H1 (cell line): ENCODE data around the gene PLP2. TPM values are rescaled to one million over a fixed set of nuclear protein-coding genes. Genes with fewer than 3 reads are reported as not detected.

ENCODE experiments used
- CBX8 ChIP-seq: fragments of 300-800, 300-1000 bp; sonication (generic); IDR thresholded peaks from 2 replicates; pipeline ENCODE4 v1.7.1; 2016; ENCODE audit warnings: low read depth, low read length, borderline replicate concordance
- CREB1 ChIP-seq: IDR thresholded peaks from 2 replicates; pipeline ENCODE4 v1.6.1; 2012; ENCODE audit warnings: inconsistent platforms
- EP300 ChIP-seq, 2 experiments: IDR thresholded peaks; 1 replicate in 1 of 2; 2 replicates in 1 of 2; pipeline ENCODE4 v1.6.1; 2011 to 2012; ENCODE audit warnings: low read depth in 2 of 2, low read length in 2 of 2, mild to moderate bottlenecking in 2 of 2, borderline replicate concordance in 1 of 2, inconsistent platforms in 1 of 2, moderate library complexity in 1 of 2
- FOSL1 ChIP-seq: IDR thresholded peaks from 2 replicates; pipeline ENCODE4 v1.6.1; 2011; ENCODE audit warnings: mild to moderate bottlenecking, low read depth, low read length, moderate library complexity; ENCODE audit not compliant: insufficient read depth
- JUND ChIP-seq: IDR thresholded peaks from 2 replicates; pipeline ENCODE4 v1.6.1; 2011; ENCODE audit warnings: mild to moderate bottlenecking, improper control_type of control experiment, low read length
- POLR2A ChIP-seq, 2 experiments: IDR thresholded peaks; 1 replicate in 1 of 2; 2 replicates in 1 of 2; pipeline ENCODE4 v1.6.1; 2011; ENCODE audit warnings: low read depth in 2 of 2, low read length in 2 of 2, mild to moderate bottlenecking in 2 of 2; ENCODE audit errors: control extremely low read depth in 1 of 2
- RBBP5 ChIP-seq: IDR thresholded peaks from 2 replicates; pipeline ENCODE4 v1.7.1; 2012; ENCODE audit warnings: low read depth, mild to moderate bottlenecking, inconsistent platforms, low read length, moderate library complexity, borderline replicate concordance
- SIX5 ChIP-seq: IDR thresholded peaks from 2 replicates; pipeline ENCODE4 v1.6.1; 2011; ENCODE audit warnings: mild to moderate bottlenecking, low read depth, low read length
- TAF7 ChIP-seq: optimal IDR thresholded peaks from 2 replicates; pipeline ENCODE3; 2011; ENCODE audit warnings: low read depth, mild to moderate bottlenecking, inconsistent platforms, low read length, moderate library complexity, borderline replicate concordance
- polyA plus RNA-seq, 7 experiments: library from polyadenylated mRNA; depleted of rRNA in 3 of 7; stranded (reverse) in 5 of 7; unstranded in 2 of 7; fragments of >200 nt in 5 of 7; fragments of 200-250 nt in 2 of 7; gene quantifications; 1 replicate in 5 of 7; 2 replicates in 1 of 7; 4 replicates in 1 of 7; pipeline versions ENCODE4 v1.2.1 to v1.2.3, GENCODE V29; 2011 to 2013; ENCODE audit warnings: missing spikeins in 2 of 7, mixed read lengths in 2 of 7
- total RNA-seq: library from RNA; stranded (reverse); fragmentation: NEBNext Ultra II Directional; extraction: Animal tissue kit (Norgen Biotek cat#: 25700); gene quantifications from 2 replicates; pipeline ENCODE4 v1.2.1, GENCODE V29; 2021

PLP2 gene
- total and polyA plus RNA-seq, 2 of the 8 experiments (the other 6 are each of a cell fraction or from before 2014, with no cell fraction given): 10.3 to 23.4 TPM

DNA sequence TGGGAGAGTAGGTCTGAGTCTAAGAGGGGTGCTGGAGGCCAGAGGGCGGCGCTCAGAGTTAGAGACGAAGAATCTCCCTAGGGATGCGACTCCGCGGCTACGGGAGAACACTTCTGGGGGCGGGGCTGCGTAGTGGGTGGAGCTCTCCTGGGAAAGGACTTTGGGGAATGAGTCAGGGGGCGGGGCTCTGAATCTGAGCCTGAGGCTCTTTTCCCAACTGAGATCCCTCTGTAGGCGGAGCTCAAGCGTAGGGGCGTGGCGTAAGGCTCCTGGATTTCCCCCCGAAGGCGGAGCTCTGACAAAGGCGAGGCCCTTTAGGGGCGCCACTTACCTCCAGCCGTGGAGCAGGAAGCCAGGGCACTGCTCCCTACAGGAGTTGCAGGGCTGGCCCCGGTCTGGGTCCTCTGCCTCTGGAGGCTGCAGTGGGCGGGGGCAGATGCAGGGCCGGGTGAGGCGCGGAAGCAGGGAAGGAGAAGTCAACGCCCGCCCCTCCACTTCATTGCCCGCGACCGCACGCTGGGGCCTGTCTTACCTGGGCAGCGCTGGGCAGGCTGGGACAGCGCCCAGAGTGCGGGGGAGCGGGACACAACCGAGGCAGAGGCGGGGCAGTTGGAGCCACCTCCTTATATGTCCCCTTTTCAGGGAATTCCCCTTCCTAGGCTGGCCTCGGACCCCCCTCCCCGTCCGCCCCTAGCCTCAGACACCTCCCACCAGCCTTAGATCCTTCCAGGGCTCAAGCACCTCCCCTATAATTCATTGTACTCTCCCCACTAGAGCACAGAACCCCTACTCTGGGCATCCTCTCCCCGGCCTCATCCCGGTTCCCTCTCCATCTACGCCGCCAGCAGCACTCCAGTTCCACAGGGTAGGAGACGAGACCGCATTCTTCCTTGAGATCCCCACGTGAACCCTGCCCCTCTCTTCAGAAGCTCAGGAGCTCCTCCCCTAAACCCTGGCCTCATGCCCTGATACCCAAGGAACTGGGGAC is 12.9 kb downstream of the PLP2 start (continued):
- no peak for TF ChIP-seq FOSL1
- TF ChIP-seq CREB1: 0 out of 2 replicates have a peak, but pooled peaks have one; percentile 15
- TF ChIP-seq SIX5: no peak
- no peak for TF ChIP-seq CBX8
- TF ChIP-seq TAF7: peak; percentile 60
- TF ChIP-seq RBBP5: no peak
- TF ChIP-seq POLR2A (IDR thresholded peaks at IDR 0.05; ENCODE audit: control extremely low read depth in 1 of 2, low read depth in 2 of 2, low read length in 2 of 2): peak in 1 of 2 experiments; percentile 71; a peak in 2 of 3 replicates
- no peak for TF ChIP-seq EP300 (IDR thresholded peaks at IDR 0.05; ENCODE audit: borderline replicate concordance in 1 of 2, low read depth in 2 of 2, low read length in 2 of 2)
- no peak for TF ChIP-seq JUND
